Epithelial cell of proximal tubule (primary cell): Measurements from ENCODE around the gene SSRP1. TPM values are rescaled to one million over a fixed set of nuclear protein-coding genes. Genes with fewer than 3 reads are reported as not detected.

Experiments
- DNase-seq: peaks from one replicate; pipeline ENCODE4 v3.0.0-alpha.2; 2011; ENCODE audit warnings: low read depth
- H3K4me3 ChIP-seq: 2 replicates; pipeline ENCODE4 v1.5.1; 2011; ENCODE audit warnings: low read depth, mild to moderate bottlenecking, low read length
- total RNA-seq: library from RNA; depleted of rRNA; stranded (reverse); fragments of >200 nt; gene quantifications from 2 replicates; pipeline ENCODE4 v1.2.3, GENCODE V29; 2015
- TF ChIP-seq, protein P1 (sequence below): conservative IDR thresholded peaks from 2 replicates; pipeline ENCODE4 v1.5.1; 2012; ENCODE audit warnings: low read depth, mild to moderate bottlenecking, low read length

The SSRP1 gene
- total RNA-seq, 1 donor from 2014 or later: 141 TPM

DNA sequence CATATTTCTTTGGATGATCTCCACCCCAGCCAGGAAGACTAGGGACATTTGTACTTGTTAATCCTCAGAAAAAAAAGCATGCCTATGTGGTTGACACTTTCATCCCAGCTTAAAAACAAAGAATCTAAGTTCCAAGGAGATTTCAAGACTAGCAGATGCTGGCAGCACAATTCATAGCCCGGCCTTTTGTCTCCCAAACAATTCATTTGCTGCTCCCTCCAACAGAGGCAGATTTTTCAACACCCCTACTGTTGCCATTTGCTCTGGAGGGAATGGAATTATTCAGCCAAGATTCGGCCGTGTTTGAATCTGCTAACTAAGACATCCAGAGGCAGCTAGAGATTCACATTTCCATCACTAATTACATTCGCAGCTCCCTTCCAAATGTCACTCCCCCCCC, 17.8 kb upstream of the SSRP1 start:
- H3K4me3 ChIP-seq: no peak overlapping the region
- DNase-seq: no peak
- TF ChIP-seq, protein P1, sequence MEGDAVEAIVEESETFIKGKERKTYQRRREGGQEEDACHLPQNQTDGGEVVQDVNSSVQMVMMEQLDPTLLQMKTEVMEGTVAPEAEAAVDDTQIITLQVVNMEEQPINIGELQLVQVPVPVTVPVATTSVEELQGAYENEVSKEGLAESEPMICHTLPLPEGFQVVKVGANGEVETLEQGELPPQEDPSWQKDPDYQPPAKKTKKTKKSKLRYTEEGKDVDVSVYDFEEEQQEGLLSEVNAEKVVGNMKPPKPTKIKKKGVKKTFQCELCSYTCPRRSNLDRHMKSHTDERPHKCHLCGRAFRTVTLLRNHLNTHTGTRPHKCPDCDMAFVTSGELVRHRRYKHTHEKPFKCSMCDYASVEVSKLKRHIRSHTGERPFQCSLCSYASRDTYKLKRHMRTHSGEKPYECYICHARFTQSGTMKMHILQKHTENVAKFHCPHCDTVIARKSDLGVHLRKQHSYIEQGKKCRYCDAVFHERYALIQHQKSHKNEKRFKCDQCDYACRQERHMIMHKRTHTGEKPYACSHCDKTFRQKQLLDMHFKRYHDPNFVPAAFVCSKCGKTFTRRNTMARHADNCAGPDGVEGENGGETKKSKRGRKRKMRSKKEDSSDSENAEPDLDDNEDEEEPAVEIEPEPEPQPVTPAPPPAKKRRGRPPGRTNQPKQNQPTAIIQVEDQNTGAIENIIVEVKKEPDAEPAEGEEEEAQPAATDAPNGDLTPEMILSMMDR: no peak

DNA sequence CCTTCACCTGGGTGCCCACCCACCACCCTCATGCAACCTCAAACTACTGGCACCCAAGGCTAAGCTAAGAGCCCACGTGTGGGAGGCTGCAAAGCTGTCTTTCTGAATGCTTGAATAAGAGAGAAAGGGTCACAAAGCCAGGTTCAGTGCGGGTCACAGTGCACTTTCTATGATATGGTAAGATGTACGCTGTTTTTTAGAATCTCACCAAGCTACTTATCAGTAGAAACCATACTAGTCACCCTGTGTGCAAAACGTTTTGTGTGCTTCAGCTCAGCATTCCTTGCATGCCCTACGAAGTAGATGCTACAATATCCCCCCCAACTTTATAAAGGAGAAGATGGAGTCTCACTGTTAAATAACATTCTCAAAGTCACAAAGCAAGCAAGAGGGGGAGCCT, 17.3 kb upstream of the SSRP1 start:
- TF ChIP-seq, protein P1: no peak
- H3K4me3 ChIP-seq: no peak overlapping the region

DNA sequence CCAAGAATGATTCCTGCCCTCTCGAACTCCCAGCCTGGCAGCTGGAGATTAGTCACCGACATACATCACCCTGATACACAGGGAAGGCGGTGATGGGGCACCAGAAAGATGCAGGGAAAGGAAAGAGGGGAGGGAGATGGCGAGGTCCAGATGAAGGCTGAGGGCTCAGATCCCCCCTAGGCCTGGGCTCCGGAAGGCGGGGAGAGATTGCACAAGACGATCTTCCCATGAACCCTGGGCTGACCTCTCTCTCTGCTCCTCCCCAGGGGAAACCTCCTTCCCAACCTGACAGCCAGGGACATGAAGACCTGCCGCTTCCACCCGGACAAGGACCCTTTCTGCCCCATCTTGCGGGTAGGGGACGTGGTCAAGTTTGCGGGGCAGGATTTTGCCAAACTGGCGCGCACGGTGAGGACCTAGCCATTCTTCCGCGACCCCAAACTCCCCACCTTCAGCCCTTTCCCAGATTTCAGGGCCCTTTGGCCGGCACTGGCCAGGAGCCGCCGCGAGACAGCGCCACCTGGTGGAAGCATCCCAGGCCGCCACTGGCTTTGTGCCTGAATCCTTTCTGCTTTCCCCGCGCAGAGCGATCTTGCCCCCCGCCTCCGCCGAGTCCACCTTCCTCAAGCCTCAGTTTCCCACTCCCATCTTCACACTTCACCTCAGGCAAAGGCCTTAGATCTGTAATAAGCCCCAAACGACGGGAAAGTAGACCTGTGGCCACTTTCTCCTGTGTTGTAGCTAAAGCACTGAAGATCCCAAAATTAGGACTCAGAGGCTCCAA, 14.0 kb upstream of the SSRP1 start:
- DNase-seq: no peak
- TF ChIP-seq, protein P1: peak; percentile 82
- peak overlapping the region; percentile 21 for H3K4me3 ChIP-seq

More for the DNA sequence above, 17.3 kb upstream of the SSRP1 start:
- no peak for DNase-seq

DNA sequence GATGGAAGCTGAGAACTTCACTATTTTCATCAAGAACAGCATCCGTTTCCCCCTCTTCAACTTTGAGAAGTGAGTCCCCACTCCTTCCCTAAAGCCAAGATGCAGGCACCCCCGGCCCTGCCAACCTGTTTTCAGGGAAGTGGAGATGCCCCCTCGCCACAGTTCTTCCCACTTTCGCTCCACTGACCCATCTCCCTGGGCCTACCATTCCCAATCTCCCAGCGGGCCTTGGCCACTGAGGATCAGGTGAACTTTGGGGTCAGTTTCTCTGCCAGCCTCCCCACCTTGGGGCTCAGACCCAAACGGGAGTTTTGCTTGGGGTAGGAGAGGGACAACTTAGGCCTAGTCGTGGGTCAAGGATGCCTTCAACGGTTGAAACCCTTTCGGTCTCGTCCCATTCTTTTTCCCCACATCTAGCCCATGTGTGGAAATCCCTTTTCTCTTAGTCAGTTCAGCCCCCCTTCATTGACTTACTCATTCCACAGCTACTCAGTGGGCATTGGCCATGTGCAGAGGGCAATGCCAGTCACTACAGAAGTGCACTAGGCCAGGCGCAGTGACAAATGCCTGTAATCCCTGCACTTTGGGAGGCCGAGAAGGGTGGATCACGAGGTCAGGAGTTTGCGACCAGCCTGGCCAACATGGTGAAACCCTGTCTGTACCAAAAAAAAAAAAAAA, 13.1 kb upstream of the SSRP1 start:
- TF ChIP-seq, protein P1: no peak
- DNase-seq: no peak
- no peak overlapping the region for H3K4me3 ChIP-seq

DNA sequence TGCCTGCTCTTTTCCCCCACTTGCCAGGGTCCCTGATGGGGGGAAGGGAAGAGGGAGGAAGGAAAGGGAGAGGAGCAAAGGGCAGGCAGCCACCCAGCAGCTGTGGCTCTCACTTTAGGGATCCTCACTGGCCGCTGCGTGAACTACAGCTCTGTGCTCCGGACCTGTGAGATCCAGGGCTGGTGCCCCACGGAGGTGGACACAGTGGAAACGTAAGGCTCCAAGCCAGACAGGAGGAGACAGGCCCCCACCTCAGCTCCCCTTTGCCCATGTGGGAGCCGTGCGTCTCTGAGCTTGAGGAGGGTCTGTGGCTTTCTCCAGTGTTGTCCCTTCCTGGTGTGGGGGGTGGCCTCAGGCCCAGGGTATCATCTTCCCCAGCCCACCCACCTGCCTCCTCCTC, 12.4 kb upstream of the SSRP1 start:
- TF ChIP-seq, protein P1: no peak
- no peak overlapping the region for H3K4me3 ChIP-seq
- no peak for DNase-seq

DNA sequence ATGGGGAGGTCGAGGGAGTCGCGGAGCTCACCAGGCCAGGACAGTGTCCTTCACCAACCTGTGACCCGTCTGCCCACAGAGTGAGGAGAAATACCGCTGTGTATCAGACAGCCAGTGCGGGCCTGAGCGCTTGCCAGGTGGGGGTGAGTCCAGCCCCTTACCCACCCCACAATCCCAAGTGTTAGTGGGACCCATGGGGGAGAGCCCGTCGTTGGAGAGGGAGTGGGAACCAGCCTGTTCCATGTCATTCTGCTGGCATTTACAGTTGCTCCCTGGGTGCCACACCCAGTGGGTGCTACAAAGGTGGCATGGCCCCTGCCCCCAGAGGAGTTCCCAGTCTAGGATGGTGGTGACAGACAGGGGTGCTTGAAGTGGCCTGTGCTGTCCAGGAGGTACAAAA, 11.6 kb upstream of the SSRP1 start:
- no peak for DNase-seq
- no peak overlapping the region for H3K4me3 ChIP-seq
- TF ChIP-seq, protein P1: no peak
